HG03469 (cell line): ENCODE measurements around the gene FREM2.

Source experiments
- ATAC-seq: cut with Tn5 transposase; IDR thresholded peaks from one replicate; pipeline ENCODE4 v1.9.1; 2021; ENCODE audit warnings: mild to moderate bottlenecking, moderate library complexity, moderate number of reproducible peaks; ENCODE audit not compliant: unreplicated experiment

The FREM2 gene

GRCh38 chr13:38758277-38758676, 71.4 kb downstream of the FREM2 start:
- no peak for ATAC-seq

GRCh38 chr13:38759390-38759789, 72.5 kb downstream of the FREM2 start:
- no peak for ATAC-seq

- peak; percentile 54 for ATAC-seq
Observed at GRCh38 chr13:38763446-38764381, 76.8 kb downstream of the FREM2 start.

- ATAC-seq = no peak
Observed at GRCh38 chr13:38766799-38767198, 79.9 kb downstream of the FREM2 start.

- no peak for ATAC-seq
Observed at GRCh38 chr13:38767506-38768265, 80.8 kb downstream of the FREM2 start.

- no peak for ATAC-seq
Observed at GRCh38 chr13:38769526-38769925, 82.6 kb downstream of the FREM2 start.

GRCh38 chr13:38775085-38775484, 88.2 kb downstream of the FREM2 start:
- no peak for ATAC-seq

GRCh38 chr13:38777347-38778119, 90.7 kb downstream of the FREM2 start:
- no peak for ATAC-seq

- ATAC-seq = no peak
Observed at GRCh38 chr13:38781539-38781938, 94.7 kb downstream of the FREM2 start.

- ATAC-seq = no peak
Observed at GRCh38 chr13:38784036-38784880, 97.4 kb downstream of the FREM2 start.

GRCh38 chr13:38785042-38785441, 98.2 kb downstream of the FREM2 start:
- no peak for ATAC-seq

GRCh38 chr13:38785490-38785889, 98.6 kb downstream of the FREM2 start:
- no peak for ATAC-seq

- no peak for ATAC-seq
Observed at GRCh38 chr13:38787550-38787949, 100.7 kb downstream of the FREM2 start.

GRCh38 chr13:38796890-38797289, 110.0 kb downstream of the FREM2 start:
- ATAC-seq = no peak

GRCh38 chr13:38803531-38803930, 116.7 kb downstream of the FREM2 start:
- no peak for ATAC-seq

GRCh38 chr13:38804061-38804460, 117.2 kb downstream of the FREM2 start:
- ATAC-seq = no peak

- no peak for ATAC-seq
Observed at GRCh38 chr13:38804536-38804935, 117.7 kb downstream of the FREM2 start.

- ATAC-seq = no peak
Observed at GRCh38 chr13:38814331-38814730, 127.5 kb downstream of the FREM2 start.

- ATAC-seq = no peak
Observed at GRCh38 chr13:38819053-38819452, 132.2 kb downstream of the FREM2 start.

- ATAC-seq = no peak
Observed at GRCh38 chr13:38819596-38819995, 132.7 kb downstream of the FREM2 start.
